Raji (cell line): ENCODE measurements around the gene PAX1.

Experiments used
- POLR2A ChIP-seq: IDR thresholded peaks from 2 replicates; pipeline ENCODE4 v1.6.1; 2011; ENCODE audit warnings: low read depth, low read length, control low read depth; ENCODE audit not compliant: insufficient read depth

PAX1 gene

DNA sequence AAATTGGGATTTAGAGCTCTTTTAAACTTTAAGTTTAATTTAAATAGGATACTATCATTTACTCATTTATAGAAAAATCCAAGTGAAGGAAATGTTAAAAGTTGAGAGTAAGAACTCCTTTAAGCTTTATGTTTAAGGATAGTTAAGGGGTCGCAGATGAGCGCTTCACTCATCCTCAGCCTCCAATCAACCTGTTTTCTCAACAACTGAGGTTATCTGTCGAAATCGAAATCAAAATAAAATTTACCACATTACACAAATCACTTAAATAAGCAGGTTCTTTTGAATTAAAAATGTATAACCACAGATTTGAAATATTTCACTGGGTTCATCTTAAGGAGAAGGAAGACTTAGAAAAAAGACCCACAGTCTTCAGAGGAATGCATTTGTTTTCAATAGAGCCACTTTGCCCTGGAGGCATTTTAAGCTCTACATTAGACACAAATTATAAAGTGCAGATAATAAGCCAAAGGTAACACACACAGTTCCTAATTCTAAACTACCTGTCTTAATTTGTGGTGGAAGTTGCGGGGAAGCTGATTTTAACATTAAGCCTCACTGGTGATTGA is 5.5 kb downstream of the PAX1 start:
- TF ChIP-seq POLR2A = no peak

DNA sequence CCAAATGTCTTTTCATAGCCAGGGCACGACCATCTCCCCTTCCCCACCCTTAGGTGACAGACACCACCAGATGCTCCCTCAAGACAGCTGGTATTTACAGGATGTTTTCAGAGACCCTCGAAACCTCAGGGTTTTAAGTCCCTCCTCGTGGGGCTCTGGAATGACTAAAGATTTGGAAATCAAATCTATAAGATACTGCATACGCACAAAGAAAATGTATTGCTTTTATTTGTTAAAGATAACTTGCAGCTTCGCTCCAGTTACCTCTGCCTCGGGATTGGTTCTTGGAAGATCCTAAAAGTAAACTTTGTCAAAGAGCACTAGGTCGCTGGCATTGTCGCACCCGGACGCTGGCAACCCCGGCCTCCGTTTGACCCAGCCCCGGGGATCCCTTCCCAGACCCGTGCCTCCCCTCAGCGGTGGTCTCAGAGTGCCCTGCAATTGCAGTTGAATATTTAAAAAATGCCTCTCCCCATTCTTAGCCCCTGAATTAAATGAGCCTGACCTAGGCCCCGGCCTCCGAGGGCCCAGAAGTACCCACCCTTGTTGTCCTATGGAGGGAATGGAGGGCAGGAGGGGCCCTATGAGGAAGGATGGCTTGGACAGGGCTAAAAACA is 7.1 kb downstream of the PAX1 start:
- no peak for TF ChIP-seq POLR2A

DNA sequence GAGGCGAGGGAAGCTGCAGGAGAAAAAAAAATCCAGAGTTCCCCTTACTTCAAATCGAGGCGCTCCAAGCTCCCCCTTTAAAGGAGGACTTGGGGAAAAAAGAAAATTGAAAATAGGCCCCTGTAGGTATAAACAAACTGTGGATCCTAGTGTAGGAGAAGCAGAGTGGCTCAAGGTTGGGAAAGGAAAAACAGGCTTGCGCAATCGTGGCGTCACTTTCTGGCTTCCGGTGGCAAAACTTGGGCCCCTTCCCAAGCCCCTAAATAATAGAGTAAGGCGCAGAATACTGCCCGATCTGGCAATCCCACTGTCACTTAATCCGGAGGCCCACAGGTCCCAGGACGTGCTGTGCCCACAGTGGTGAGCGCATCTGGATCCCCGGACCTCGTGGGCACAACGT is 8.0 kb downstream of the PAX1 start:
- TF ChIP-seq POLR2A = no peak

DNA sequence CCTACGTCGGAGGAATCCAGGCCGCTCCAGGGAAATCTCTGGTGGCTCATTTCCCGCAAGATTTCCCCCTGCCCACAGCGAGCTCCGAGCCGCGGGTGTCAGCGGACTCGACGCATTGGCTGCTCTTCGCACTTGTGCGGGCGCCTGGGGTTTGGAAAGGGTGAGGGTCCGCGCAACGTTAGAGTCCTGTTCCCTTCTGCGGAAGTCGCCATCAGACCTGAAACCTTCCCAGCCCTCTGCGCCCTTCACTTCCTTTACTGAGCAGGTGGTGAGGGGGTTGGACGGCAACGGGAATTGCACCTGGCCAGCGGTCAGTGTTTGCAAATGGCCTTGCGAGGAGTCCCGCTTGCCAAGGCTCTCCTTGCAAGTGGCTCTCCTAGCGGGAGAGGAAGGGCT is 8.4 kb downstream of the PAX1 start:
- TF ChIP-seq POLR2A = no peak

DNA sequence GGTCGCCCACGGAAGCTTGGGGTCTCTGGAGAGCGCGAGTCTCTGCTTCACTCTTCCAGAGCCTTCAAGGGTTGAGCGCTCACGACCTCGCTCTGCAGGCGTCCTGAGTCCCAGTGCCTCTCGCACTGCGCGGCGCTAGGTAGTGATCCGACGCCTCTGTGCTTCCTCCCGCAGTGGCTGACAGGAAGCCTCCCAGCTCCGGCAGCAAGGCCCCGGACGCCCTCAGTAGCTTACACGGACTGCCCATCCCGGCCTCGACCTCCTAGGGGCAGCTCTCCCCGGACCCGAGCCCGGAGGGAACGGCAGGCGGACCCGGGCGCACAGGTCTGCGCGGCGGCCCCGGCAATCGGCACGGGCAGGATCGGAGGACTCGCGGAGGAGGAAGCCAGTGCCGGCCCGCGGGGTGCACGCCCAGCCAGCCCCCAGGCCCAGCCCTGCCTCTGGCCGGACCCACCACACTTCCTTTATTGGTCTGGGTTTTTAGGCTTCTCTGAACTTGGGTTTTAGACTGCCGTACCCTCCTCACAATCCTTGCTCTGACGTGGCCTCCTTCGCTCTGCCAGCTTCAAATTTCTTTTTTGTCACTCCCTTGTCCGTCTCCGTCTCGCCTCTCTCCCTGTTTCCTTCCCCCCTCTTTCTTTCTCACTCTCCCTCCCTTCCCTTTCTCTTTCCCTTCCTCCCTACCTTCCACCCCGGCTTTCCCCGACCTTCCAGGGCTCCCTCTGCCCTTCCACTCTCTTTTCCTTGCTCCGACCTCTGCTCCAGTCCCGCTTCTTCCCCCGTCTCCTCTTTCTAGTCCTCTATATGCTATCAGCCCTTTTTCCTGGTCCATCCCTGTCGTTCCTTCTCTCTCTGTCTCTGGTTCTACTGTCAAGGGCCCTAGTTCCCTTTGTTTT is 9.1 kb downstream of the PAX1 start:
- no peak for TF ChIP-seq POLR2A

DNA sequence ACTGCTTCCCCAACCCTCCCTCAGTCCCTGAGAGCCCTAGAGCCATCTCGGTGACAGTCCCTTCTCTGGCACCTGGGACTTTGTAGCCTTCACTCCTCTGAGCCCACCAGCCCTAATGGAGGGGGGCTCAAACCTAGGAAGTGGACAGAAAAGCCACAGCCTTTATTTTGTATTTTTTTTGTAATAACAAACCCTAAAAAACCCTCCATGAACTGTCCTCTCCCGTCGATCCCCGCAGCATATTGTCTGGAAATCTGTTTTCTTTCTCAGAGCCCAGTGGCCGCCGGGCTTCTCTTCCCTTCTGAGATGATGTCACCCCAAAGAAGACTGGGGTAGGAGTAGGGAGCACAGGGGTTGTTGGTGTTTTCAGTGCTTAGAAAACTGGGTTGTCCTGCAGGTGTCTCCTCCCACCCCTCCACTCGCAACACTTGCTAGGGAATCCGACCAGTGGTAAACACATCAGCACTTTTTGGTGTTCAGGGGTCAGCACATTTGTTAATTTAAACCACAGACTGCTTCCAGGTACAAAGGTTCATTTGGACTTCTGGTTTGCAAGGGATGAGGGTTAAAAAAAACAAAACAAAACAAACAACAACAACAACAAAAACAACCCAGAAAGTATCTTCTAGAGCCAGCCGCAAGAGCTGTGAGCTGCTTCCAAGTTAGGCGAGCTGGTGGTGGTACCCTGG is 9.9 kb downstream of the PAX1 start:
- TF ChIP-seq POLR2A = no peak

DNA sequence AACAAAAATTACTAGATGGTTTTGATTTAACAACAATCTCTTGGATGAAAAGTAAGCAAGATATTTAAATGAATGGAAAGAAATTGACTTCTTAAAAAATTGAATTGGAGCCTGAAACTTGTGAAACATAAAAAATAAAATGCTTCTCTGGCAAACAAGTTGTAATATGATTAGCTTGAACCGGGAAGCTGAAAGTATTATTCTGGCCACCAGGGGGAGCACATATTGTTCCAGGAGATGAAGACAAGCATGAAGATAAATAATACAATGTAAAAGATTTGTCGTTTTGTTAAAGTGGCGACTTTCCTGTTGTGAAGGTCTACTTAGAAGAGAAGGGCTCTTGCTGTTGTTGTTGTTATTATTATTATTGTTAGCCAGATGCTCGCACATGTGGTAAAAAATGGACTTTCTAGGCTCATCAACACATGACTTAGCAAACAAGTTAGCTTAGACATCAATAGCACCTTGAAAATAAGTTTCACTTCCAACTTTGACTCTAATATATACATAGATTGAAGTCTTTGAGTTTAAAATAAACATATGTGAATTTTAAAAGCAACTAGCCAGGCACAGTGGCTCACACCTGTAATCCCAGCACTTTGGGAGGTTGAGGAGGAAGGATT is 14.2 kb downstream of the PAX1 start:
- no peak for TF ChIP-seq POLR2A

DNA sequence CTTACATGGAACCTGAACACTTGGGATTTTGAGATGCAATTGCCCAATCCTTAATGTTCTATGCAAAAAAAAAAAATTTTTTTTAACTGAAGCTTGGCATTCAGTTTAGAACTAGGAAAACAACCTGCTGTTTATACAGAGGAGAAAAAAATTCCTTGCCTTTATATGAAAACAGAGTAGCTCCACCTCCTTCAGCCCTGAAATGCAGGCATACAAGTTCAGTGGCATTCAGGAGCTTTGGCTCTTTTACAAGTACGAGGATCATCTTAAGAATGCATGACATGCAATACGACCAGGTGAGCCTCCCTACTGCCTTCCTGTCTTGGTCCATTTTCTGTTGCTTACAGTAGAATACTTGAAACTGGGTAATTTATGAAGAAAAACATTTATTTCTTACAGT is 20.4 kb downstream of the PAX1 start:
- TF ChIP-seq POLR2A = no peak

DNA sequence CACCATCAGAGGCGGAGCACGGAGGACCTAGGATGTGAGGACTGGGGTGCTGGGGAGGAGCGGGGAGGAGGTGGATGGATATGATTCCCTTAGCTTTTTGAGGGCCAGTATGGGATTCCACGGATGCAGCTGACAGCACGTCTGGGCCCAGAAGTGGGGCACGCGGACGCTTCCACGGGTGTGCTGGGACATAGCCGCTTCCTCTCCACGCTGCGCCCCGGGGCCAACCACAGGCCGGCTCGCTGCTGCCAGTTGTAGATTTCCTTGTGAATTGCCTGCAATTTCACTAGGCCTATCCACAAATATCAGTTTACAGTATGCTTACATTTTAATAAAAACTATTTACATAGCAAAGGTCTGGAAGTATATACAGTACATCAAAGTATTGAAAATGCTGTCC is 23.9 kb downstream of the PAX1 start:
- no peak for TF ChIP-seq POLR2A

DNA sequence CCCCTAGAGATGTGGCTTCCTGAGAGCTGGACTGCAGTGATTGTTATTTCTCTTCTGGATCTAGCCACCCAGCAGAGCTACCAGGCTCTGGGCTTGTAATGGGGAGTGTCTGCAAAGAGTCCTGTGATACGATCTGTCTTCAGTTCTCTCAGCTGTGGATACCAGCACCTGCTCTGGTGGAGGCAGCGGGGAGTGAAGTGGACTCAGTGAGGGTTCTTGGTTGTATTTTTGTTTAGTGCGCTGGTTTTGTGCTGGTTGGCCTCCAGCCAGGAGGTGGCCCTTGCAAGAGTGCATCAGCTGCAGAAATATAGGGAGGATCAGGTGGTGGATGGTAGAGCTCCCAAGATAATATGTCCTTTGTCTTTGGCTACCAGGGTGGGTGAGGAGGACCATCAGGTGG is 33.7 kb downstream of the PAX1 start:
- TF ChIP-seq POLR2A = no peak

DNA sequence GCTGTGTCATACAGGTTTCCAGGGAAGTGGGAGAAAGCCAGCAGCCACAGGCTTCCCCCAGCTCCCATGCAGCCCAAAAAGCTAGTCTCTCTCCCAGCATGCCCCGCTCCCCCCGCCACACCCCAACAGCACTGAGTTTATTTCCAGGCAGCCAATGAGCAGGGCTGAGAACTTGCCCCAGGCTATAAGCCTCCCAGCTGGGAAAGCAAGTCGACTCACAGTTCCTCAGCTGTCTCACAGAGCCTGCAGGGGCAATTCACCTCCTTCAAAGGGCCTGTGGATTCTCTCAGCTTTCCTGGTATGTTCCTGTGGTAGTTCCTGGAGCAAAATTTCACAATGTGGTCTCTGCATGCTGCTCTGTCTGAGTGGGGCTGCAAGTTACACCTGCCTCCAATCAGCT is 34.2 kb downstream of the PAX1 start:
- no peak for TF ChIP-seq POLR2A

DNA sequence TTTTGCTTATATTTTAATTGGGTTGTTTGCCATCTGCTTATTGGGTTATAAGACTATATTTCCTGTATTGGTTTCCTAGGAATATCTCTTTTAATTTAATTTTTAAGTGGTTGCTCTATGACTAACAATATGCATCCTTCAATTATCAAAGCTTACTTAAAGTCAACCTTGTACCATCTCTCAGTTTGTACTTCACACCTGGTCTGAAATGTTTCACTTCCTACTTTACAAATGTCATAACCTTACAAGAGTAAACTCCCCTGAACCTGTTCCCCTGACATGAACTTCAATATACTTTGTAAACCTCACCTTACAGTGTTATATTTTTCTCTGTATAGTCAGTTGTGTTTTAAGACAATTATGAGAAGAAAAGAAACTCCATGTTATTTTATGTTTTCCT is 35.8 kb downstream of the PAX1 start:
- no peak for TF ChIP-seq POLR2A

DNA sequence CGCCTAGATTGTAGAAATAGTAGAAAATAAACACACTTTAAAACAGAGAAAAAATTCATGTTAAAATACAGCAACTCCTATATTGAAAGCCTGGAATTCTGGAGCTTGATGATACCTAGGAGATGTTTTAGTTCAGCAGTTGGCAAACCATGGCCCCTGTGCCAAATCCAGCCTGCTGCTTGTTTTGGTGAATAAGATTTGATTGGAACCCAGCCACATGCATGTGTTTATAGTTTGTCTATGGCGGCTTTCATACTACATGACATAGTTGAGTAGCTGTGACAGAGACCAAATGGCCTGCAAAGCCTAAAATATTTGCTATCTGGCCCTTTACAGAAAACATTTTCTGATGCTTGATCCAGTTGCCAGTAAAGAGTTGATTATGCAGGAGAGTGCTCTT is 57.2 kb downstream of the PAX1 start:
- no peak for TF ChIP-seq POLR2A

DNA sequence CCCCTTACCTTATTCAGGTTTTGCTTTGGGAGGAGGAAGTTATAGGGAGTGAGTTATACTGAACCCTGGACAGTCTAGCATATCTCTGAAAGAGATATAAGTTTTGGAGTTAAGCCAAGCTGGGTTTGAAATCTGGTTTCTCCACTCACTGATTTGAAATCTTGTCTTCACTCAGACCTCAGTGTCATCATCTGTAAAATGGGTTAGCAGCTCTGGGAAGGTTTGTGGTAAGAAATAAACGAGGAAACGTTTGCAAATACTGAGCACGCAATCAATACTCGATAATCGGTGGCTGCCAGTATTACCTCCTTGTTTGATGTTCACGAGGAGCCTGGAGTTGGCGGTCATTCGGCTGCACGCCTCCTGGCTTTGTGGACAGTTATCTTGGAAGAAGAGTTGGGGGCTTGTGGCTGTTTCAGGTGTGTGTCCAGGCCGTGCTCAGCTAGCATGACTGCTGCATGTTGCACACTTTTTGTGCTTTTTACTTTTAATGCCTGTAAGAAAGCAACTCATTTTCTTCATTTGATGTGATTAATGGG is 61.8 kb downstream of the PAX1 start:
- no peak for TF ChIP-seq POLR2A

DNA sequence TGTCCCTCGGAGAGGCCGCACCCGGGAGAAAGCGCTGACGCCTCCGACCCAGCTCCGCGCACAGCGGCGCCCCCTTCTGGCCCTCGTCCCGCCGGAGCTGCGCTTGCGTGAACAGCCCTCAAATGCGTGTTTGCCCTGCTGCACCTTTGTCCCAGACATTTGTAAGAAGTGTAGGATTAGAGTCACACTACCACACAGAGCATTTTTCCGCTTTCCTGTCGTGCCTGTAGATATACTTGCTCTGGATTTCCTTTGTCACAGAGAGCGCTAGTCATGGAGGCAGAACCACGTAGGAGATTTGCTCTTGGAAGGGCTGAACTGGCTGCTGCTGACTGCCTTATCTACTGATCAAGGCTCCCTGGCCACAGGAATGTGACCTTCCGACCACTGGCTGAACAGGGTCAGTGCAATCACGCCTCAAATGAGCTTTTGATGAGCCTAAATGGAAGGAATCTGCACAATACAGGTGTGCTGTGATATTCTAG is 62.3 kb downstream of the PAX1 start:
- TF ChIP-seq POLR2A = no peak
